Erythroblast (primary cell): Measurements from ENCODE around the gene NCKAP5.

ENCODE experiments used
- GATA1 ChIP-seq: IDR thresholded peaks from 2 replicates; pipeline ENCODE4 v1.6.1; 2011; ENCODE audit warnings: low read depth, mild to moderate bottlenecking, control low read depth, low read length, moderate library complexity
- POLR2A ChIP-seq: IDR thresholded peaks from 2 replicates; pipeline ENCODE4 v1.6.1; 2011; ENCODE audit warnings: mild to moderate bottlenecking, low read length

DNA sequence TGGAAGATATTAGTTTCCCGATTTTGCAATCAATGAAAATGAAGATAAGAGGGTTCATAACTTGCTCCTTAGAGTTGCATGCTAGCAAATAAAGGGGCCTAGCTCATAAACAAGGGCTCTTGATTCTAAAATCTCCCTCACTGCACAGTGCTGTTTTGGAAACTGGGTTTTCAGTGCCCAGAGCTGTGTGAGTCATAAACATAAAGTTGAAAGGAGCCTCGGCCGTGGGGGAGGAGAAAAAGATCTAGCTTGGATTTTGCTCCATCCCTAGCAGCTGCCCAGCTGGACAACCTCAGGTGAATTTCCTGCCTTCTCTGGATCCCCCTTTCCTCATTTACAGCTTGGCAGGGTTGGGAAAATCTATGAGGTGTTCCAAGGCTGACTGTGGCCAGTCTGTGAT is 940.7 kb downstream of the NCKAP5 start:
- no peak for TF ChIP-seq POLR2A
- no peak for TF ChIP-seq GATA1
